HG03439 (cell line): ENCODE measurements around the gene SPEG.
A peak's percentile ranks its signal among the peaks of the same experiment; 100 is the strongest.

Source experiments
- ATAC-seq: cut with Tn5 transposase; IDR thresholded peaks from one replicate; pipeline ENCODE4 v1.9.1; 2021; ENCODE audit warnings: mild to moderate bottlenecking, moderate library complexity; ENCODE audit not compliant: unreplicated experiment

SPEG gene

GRCh38 chr2:219491278-219491963 is 56.8 kb downstream of the SPEG start:
- no peak for ATAC-seq

- no peak for ATAC-seq
Observed at GRCh38 chr2:219492575-219492974, 57.9 kb downstream of the SPEG start.

GRCh38 chr2:219493086-219493485 is 58.4 kb downstream of the SPEG start:
- no peak for ATAC-seq

GRCh38 chr2:219494952-219495530 is 60.4 kb downstream of the SPEG start:
- no peak for ATAC-seq

- no peak for ATAC-seq
Observed at GRCh38 chr2:219495531-219496122, 61.0 kb downstream of the SPEG start.

GRCh38 chr2:219496247-219496824 is 61.7 kb downstream of the SPEG start:
- no peak for ATAC-seq

GRCh38 chr2:219496825-219497494 is 62.3 kb downstream of the SPEG start:
- ATAC-seq = no peak

GRCh38 chr2:219497495-219498279 is 63.0 kb downstream of the SPEG start:
- ATAC-seq = no peak

- ATAC-seq = peak; percentile 95
Observed at GRCh38 chr2:219498280-219499057, 63.8 kb downstream of the SPEG start, which contains the start of gene GMPPA. GMPPA (plus strand) TSS chr2:219498891; CDS start chr2:219499976, 1,085 bp downstream.

GRCh38 chr2:219499058-219499307 is 64.3 kb downstream of the SPEG start:
- ATAC-seq = no peak

GRCh38 chr2:219499555-219499954 is 64.9 kb downstream of the SPEG start:
- ATAC-seq = no peak

GRCh38 chr2:219500135-219500534 is 65.5 kb downstream of the SPEG start:
- ATAC-seq = no peak

GRCh38 chr2:219501849-219502248 is 67.2 kb downstream of the SPEG start:
- ATAC-seq = no peak

GRCh38 chr2:219502618-219503017 is 68.0 kb downstream of the SPEG start:
- ATAC-seq = no peak

- no peak for ATAC-seq
Observed at GRCh38 chr2:219505585-219505984, 70.9 kb downstream of the SPEG start.

- ATAC-seq = no peak
Observed at GRCh38 chr2:219506153-219506801, 71.6 kb downstream of the SPEG start.

GRCh38 chr2:219506802-219507526 is 72.3 kb downstream of the SPEG start:
- no peak for ATAC-seq

- ATAC-seq = no peak
Observed at GRCh38 chr2:219507581-219508443, 73.2 kb downstream of the SPEG start.
